ENCODE data around the gene DENND11.

The DENND11 gene

GRCh38 chr7:141676618-141677017 is 25.3 kb downstream of the DENND11 start:
- no peak for DNase-seq

- peak; percentile 34 for DNase-seq
Measured at GRCh38 chr7:141675436-141676215, 26.3 kb downstream of the DENND11 start.

- peak; percentile 18 for DNase-seq
Measured at GRCh38 chr7:141674702-141675101, 27.3 kb downstream of the DENND11 start.

DNA sequence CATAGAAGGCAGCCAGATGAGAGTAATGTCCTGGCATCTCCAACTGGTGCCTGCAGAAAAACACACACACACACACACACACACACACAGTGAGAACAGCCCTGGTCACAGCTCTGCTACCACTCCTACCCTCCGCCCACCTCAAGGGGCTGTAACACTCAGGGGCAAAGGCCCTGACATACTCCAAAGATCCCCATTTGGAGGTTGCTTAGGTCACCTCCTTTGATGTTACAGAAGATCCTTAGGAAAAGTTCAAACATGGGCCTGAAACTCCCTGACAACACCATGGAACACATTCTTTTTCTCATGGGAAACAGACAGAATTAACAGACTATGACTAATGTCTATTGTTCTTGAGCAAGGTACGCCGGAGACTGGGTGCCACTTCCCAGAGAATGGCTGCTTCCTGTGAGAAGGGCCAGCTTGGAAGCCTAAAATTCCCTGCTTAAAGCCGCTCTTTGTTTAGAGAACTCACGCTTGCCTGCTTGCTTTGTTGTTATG is 27.7 kb downstream of the DENND11 start:
- DNase-seq = no peak

GRCh38 chr7:141673346-141673745 is 28.6 kb downstream of the DENND11 start:
- no peak for DNase-seq

- no peak for DNase-seq
Measured at GRCh38 chr7:141671705-141672496, 30.1 kb downstream of the DENND11 start.

DNA sequence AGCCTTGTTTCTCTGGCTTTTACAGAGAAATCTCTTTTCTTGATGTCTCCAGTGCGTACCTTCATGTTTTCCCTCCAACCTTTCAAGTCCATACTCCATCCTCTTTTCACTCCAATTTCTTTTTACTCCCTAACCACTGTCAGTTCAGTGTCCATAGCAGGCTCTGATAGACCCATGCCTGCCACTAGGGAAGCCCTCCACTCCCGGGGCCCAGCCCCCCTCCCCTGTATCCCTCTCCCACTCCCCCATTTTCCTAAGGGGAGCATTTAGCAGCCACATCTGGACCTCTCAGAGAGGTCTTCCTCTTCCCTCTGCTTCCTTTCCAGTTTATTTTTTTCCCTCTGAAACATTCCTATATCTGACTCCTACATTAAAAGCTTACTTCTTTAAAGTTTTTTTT is 33.1 kb downstream of the DENND11 start:
- no peak for DNase-seq

DNA sequence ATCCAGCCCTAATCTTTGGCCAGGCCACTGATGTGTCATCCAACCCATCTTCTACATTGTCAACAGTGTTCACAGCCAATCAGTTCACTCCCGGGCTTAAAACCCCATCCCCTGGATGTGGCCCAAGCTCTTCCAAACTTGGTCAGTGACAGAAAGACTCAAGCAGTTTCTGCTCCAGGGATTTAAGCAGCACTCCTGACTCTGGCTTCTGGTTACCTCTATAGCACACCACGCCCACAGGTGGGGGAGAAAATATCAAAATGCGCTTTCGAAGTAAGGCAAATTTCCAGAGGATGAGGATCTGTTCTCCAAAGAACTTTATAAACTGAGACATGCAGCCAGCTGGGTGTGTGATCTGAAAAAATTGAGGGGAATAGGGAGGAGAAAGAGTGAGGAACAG is 35.9 kb downstream of the DENND11 start:
- no peak for DNase-seq

GRCh38 chr7:141665208-141666035 is 36.5 kb downstream of the DENND11 start:
- DNase-seq = no peak

DNA sequence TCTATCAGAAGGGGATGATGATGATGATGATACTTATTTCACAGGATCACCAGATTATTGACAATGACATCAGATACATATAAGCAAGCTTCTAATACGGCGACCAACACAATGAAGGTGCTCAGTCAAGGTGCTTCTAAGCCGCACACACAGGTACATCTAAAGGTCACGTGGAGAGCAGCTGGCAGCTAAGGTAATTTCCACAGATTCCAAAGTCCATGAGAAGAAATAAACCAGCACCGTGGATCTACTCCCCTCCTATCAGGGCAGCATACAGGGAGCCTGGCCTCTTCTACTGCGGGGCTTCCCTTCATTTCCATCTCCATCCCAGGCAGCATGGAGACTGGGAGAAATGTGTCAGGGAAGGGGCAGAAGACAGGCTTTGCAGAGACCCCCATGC is 37.5 kb downstream of the DENND11 start:
- no peak for DNase-seq

GRCh38 chr7:141663081-141663849 is 38.7 kb downstream of the DENND11 start:
- no peak for DNase-seq

DNA sequence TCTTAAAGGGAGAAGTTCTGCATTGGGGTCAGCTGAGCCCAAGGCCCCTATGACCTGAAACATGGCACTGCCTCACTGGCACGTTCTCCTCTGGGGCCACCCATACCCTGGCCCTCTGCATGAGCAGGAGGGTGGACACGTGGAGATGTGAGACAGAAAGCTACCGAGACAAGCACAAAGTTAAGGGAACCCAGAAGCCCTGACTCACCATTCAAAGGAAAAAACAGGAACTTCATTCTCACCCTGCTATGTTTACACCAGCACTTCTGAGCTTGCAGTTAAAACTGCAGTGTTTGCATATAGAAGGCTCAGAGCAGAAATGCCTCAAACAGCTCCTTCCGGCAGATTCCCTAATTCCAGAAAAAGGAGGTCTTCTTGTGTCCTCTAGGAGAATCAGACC is 41.7 kb downstream of the DENND11 start:
- no peak for DNase-seq

DNA sequence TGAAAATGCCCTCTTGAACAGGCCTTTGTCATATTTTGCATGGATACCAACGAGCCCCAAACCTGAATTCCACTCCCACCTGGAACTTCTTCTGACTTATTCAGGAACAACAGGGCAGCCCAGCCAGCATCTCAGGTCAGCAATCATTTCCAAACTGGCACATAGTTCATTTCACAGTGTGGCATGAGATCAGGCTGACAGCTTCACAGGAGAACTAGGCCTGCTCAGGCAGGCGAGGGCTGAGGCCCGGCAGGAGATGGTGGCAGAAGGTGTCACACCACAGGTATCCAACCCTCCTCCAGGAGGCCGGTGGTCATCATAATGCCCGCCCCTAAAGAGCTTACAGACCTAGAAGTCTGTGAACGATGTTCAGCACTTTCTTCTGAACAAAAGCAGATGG is 42.5 kb downstream of the DENND11 start:
- no peak for DNase-seq

DNA sequence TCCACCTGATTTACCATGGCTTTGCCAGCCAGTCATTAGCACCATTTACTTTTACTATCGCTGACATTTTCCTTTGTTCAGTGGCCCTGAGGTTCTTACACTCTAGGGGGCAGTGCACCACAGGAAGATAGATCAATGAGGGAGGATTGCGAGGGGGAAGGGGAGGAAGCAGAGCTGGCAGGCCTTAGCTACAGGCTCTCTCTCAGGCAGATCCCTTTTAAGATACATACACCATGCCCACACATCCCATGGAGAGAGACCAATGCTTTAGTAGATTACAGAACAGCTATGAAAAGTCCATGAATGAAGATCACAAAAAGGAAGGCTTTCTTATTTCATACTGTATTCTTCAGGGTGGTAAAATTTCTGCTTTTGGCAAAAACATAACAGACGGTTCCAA is 47.4 kb downstream of the DENND11 start:
- DNase-seq = peak; percentile 66

- no peak for DNase-seq
Measured at GRCh38 chr7:141652691-141653090, 49.3 kb downstream of the DENND11 start.
